NCI-H226 (cell line): ENCODE results near the gene RFXANK.
"Not testable (repeated sequence)": the region's sequence is repeated elsewhere in the genome, so short reads cannot be mapped to it uniquely, and the experiment has no call there.

Experiments used
- DNase-seq: peaks from one replicate; pipeline ENCODE4 v3.0.0-alpha.2; 2015

Gene RFXANK

GRCh38 chr19:19170053-19170872, 21.8 kb upstream of the RFXANK start, which contains the start of gene MEF2B:
Gene MEF2B, minus strand, starts transcription at chr19:19170263. Its CDS starts 19,528 bp downstream, at chr19:19150735.
- DNase-seq, result peak; percentile 71

- DNase-seq, result no peak
Observed at GRCh38 chr19:19170873-19171672, 21.0 kb upstream of the RFXANK start.

- DNase-seq, result no peak
Observed at GRCh38 chr19:19171821-19172532, 20.1 kb upstream of the RFXANK start.

- DNase-seq, result not testable (repeated sequence)
Observed at GRCh38 chr19:19173243-19173642, 18.8 kb upstream of the RFXANK start.

GRCh38 chr19:19176950-19177349, 15.1 kb upstream of the RFXANK start:
- DNase-seq, result no peak

- DNase-seq, result no peak
Observed at GRCh38 chr19:19179548-19180441, 12.3 kb upstream of the RFXANK start.

- no peak for DNase-seq
Observed at GRCh38 chr19:19181488-19181998, 10.5 kb upstream of the RFXANK start.

GRCh38 chr19:19185853-19186740, 6.0 kb upstream of the RFXANK start:
- peak; percentile 13 for DNase-seq

- DNase-seq, result no peak
Observed at GRCh38 chr19:19186742-19187141, 5.3 kb upstream of the RFXANK start.

- DNase-seq, result no peak
Observed at GRCh38 chr19:19191768-19192077, 335 bp upstream of the RFXANK start.

- no peak for DNase-seq
Observed at GRCh38 chr19:19192910-19193423, 909 bp downstream of the RFXANK start.

GRCh38 chr19:19193926-19194325, 1.9 kb downstream of the RFXANK start:
- no peak for DNase-seq

GRCh38 chr19:19201697-19202630, 9.9 kb downstream of the RFXANK start:
- DNase-seq, result no peak

- DNase-seq, result no peak
Observed at GRCh38 chr19:19202707-19203011, 10.6 kb downstream of the RFXANK start.

GRCh38 chr19:19203012-19203856, 11.2 kb downstream of the RFXANK start, which contains the start of gene NR2C2AP:
Gene NR2C2AP, minus strand, starts transcription at chr19:19203414. Its CDS starts 354 bp downstream, at chr19:19203060.
- DNase-seq, result peak; percentile 82

GRCh38 chr19:19204181-19204580, 12.1 kb downstream of the RFXANK start:
- no peak for DNase-seq

- DNase-seq, result no peak
Observed at GRCh38 chr19:19205416-19206410, 13.7 kb downstream of the RFXANK start.
